Coronary artery (tissue), 2 donors: ENCODE measurements around the gene EIF4ENIF1.

Source experiments
- DNase-seq: peaks from one replicate; pipeline ENCODE4 v3.0.0-alpha.2; 2017; ENCODE audit warnings: low spot score
- H3K27ac ChIP-seq, 2 donors: fragments of 200-600 bp; sonication (generic); one replicate each; pipeline ENCODE4 v1.5.1; 2016 to 2019
- H3K4me3 ChIP-seq: fragments of 200-600 bp; sonication (generic); 2 replicates; pipeline ENCODE4 v1.5.1; 2016; ENCODE audit warnings: mild to moderate bottlenecking, moderate library complexity
- TF ChIP-seq, protein P1 (sequence below): fragments of 200-600 bp; sonication (generic); IDR thresholded peaks from one replicate; pipeline ENCODE4 v1.5.1; 2019; ENCODE audit warnings: antibody characterized with exemption

Gene EIF4ENIF1

DNA sequence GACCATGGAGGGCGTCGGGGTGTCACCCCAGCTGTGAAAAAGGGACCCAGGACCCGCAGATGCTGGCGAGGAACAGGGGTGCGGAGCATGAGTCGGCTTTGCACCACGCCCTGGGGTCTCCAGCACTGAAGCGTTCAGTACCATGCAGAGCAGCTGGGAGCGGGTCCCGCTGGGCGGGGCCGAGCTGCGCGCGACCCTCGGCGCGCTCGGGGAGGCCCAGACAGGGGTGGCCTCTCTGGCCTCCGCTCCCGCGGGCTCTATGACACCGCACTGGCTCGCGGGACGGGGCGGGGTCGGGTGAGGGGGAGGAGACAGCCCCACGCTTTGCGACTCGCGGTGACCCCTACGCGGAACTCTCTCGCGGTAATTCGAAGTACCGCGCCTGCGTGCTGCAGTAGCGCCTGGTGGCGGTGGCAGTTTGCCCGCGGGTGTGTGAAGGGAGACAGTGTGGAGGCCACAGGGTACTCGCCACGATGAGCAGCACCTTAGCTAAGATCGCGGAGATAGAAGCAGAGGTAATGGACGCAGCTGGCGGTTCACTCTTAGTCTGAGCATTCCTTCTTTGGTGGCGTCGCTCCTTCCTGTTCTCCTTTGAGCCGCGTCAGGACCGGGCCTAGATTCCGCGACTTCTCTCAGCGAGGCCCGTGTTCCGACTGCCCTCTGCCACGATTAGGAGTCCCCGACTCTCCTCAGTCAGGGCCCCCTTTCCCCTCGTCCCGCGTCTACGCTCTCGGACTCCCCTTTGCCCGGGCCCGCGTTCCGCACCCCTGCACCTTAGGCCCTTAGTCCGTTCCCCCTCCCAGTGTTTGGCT lies 90.2 kb downstream of the EIF4ENIF1 start, which contains the start of gene DRG1:
DRG1 (plus strand) TSS at position 394 of the 812 bp plus-strand sequence; CDS start at position 474, 80 bp downstream.
- peak; percentile 97 for DNase-seq
- Histone ChIP-seq H3K4me3 (peak within 1 kb of the TSS; percentile 96), H3K27ac (peak within 1 kb of the TSS; percentile 83 to 86)
- TF ChIP-seq, protein P1, sequence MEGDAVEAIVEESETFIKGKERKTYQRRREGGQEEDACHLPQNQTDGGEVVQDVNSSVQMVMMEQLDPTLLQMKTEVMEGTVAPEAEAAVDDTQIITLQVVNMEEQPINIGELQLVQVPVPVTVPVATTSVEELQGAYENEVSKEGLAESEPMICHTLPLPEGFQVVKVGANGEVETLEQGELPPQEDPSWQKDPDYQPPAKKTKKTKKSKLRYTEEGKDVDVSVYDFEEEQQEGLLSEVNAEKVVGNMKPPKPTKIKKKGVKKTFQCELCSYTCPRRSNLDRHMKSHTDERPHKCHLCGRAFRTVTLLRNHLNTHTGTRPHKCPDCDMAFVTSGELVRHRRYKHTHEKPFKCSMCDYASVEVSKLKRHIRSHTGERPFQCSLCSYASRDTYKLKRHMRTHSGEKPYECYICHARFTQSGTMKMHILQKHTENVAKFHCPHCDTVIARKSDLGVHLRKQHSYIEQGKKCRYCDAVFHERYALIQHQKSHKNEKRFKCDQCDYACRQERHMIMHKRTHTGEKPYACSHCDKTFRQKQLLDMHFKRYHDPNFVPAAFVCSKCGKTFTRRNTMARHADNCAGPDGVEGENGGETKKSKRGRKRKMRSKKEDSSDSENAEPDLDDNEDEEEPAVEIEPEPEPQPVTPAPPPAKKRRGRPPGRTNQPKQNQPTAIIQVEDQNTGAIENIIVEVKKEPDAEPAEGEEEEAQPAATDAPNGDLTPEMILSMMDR = no peak

DNA sequence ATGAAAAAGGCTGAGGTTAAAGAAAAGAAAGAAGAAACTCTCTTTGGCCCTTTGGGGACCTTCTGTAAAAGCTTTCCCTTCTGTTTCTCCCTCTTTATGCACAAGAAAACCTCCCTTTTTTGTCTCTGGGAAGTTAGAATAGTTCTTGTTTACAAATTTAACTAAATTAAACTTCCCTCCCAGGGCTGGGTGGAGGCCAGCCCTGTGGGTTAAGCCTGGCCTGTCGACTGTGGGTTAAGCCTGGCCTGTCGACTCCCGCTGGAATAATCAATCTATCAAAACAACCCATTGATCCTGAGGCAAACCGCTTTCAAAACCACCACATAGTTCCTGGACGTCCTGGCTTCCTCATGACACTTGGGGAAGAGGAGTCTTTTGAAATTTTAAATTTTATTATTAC lies 91.4 kb downstream of the EIF4ENIF1 start:
- TF ChIP-seq, protein P1 = no peak
- H3K27ac ChIP-seq = no peak overlapping the region
- DNase-seq = no peak
- H3K4me3 ChIP-seq = no peak overlapping the region

DNA sequence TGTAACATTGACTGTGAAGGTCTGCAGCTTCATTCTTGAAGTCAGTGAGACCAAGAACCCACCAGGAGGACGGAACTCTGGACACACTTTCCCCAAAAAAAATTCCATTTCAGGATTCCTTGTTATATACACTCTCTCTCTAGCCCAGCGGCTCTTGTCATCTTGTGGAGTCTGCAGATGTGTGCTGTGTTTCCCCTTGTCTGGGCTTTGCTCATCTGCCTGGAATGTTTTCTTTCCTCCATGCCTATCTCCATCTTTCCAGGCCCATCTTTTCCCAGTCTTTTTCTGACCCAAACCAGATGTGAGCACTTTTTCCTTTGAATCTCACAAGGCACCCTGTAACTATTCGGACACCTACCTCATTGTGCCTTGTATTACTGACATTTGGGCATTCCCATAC lies 95.3 kb downstream of the EIF4ENIF1 start:
- TF ChIP-seq, protein P1 = no peak
- Histone ChIP-seq H3K27ac (no peak overlapping the region), H3K4me3 (no peak overlapping the region)
- no peak for DNase-seq

DNA sequence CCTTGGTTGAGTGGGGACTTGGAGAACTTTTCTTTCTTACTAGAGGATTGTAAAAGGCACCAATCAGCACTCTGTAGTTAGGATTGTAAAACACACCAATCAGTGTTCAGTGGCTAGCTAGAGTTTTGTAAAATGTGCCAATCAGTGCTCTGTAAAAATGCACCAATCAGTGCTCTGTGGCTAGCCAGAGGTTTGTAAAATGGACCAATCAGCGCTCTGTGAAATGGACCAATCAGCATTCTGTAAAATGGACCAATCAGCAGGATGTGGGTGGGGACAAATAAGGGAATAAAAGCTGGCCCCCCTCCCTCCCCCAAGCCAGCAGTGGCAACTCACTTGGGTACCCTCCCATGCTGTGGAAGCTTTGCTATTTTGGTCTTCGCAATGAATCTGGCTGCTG lies 95.7 kb downstream of the EIF4ENIF1 start:
- DNase-seq = no peak
- TF ChIP-seq, protein P1 = no peak
- H3K27ac ChIP-seq = no peak overlapping the region

More for the DNA sequence above, 95.7 kb downstream of the EIF4ENIF1 start:
- H3K4me3 ChIP-seq = no peak overlapping the region
